Epithelial cell of proximal tubule (primary cell): ENCODE data around the gene FGF19. TPM values are rescaled to one million over a fixed set of nuclear protein-coding genes. Genes with fewer than 3 reads are reported as not detected.

Source experiments
- DNase-seq: peaks from one replicate; pipeline ENCODE4 v3.0.0-alpha.2; 2011; ENCODE audit warnings: low read depth
- H3K4me3 ChIP-seq: 2 replicates; pipeline ENCODE4 v1.5.1; 2011; ENCODE audit warnings: low read depth, mild to moderate bottlenecking, low read length
- CTCF ChIP-seq: conservative IDR thresholded peaks from 2 replicates; pipeline ENCODE4 v1.5.1; 2012; ENCODE audit warnings: low read depth, mild to moderate bottlenecking, low read length
- total RNA-seq: library from RNA; depleted of rRNA; stranded (reverse); fragments of >200 nt; gene quantifications from 2 replicates; pipeline ENCODE4 v1.2.3, GENCODE V29; 2015

Gene FGF19
- total RNA-seq, 1 donor from 2014 or later: not detected

- no peak for DNase-seq
- no peak for TF ChIP-seq CTCF
- H3K4me3 ChIP-seq: no peak overlapping the region
Observed at GRCh38 chr11:69746752-69747742, 43.2 kb upstream of the FGF19 start.

- TF ChIP-seq CTCF: no peak
- H3K4me3 ChIP-seq: no peak overlapping the region
- no peak for DNase-seq
Observed at GRCh38 chr11:69746140-69746539, 42.3 kb upstream of the FGF19 start.

- TF ChIP-seq CTCF: no peak
- H3K4me3 ChIP-seq: no peak overlapping the region
- DNase-seq: no peak
Observed at GRCh38 chr11:69745201-69745600, 41.4 kb upstream of the FGF19 start.

GRCh38 chr11:69744435-69744834 lies 40.6 kb upstream of the FGF19 start:
- DNase-seq: peak; percentile 82
- no peak overlapping the region for H3K4me3 ChIP-seq
- no peak for TF ChIP-seq CTCF

GRCh38 chr11:69734841-69735240 lies 31.0 kb upstream of the FGF19 start:
- H3K4me3 ChIP-seq: no peak overlapping the region
- TF ChIP-seq CTCF: no peak
- DNase-seq: no peak

- TF ChIP-seq CTCF: no peak
- no peak for DNase-seq
- H3K4me3 ChIP-seq: no peak overlapping the region
Observed at GRCh38 chr11:69734367-69734766, 30.5 kb upstream of the FGF19 start.

GRCh38 chr11:69732910-69733309 lies 29.1 kb upstream of the FGF19 start:
- TF ChIP-seq CTCF: no peak
- DNase-seq: no peak
- H3K4me3 ChIP-seq: no peak overlapping the region
